NOMO-1 treated with dmso at 0.1 percent for 144 hours (cell line): Measurements from ENCODE around the gene TRIM60.
"Not testable (repeated sequence)": the region's sequence is repeated elsewhere in the genome, so short reads cannot be mapped to it uniquely, and the experiment has no call there.

ENCODE experiments used
- DNase-seq: peaks from one replicate; lab custom pipeline; 2025; ENCODE audit not compliant: unreplicated experiment; lab: John Stamatoyannopoulos, UW

The TRIM60 gene

DNA sequence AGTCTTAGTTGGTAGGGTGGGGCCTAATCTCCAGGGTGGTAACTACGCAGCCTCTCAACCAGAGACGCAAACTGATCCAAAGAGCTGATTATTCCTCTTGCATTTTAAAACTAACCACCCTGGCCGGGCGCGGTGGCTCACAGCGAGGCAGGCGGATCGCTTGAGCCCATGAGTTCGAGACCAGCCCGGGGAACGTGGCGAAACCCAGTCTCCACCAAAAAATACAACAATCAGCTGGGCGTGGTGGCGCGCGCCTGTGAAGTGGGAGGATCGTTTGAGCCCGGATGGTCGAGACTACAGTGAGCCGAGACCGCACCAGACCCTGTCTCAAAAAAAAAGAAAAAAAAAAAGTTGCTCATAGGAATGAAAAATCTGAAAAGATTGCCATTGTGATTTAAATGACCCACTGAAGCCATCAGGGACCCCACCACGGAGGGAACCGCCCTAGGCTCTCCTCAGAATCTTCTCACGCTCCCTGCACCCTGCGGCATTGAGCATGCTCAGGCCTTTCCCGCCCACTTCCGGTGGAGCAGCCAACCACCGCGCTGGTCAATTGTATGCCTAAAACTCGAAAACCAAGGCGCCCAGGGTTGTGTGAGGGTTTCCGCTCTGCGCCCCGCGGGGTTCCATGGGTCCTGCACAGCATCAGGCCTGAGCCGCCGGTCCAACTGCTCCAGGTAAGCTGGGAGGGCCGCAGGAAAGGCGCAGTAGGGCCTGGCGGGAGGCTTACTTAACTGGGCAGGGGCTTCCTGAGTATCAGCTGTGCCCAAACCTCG lies at the start of gene TRIM60:
Gene TRIM60 (plus strand): TSS at position 564 of the 776 bp plus-strand sequence. CDS start 8,074 bp downstream, outside the sequence.
- DNase-seq: no peak

GRCh38 chr4:164989471-164989870 lies 42.3 kb upstream of the TRIM60 start:
- DNase-seq: no peak

GRCh38 chr4:164990786-164991185 lies 41.0 kb upstream of the TRIM60 start:
- DNase-seq: not testable (repeated sequence)

GRCh38 chr4:164996123-164996522 lies 35.7 kb upstream of the TRIM60 start:
- DNase-seq: not testable (repeated sequence)

DNA sequence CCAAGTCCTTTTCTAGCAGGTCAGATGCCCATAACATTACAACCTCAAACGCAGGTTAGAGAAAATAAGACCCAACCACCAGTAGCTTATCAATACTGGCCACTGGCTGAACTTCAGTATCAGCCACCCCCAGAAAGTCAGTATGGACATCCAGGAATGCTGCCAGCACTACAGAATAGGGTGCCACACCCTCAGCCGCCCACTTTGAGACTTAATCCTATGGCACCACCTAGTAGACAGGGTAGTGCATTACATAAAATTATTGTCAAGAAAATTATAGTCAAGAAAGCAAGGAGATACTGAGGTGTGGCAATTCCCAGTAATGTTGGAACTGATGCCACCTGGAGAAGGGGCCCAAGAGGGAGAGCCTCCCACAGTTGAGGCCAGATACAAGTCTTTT lies 34.5 kb upstream of the TRIM60 start:
- no peak for DNase-seq

GRCh38 chr4:164997941-164998340 lies 33.9 kb upstream of the TRIM60 start:
- DNase-seq: no peak

DNA sequence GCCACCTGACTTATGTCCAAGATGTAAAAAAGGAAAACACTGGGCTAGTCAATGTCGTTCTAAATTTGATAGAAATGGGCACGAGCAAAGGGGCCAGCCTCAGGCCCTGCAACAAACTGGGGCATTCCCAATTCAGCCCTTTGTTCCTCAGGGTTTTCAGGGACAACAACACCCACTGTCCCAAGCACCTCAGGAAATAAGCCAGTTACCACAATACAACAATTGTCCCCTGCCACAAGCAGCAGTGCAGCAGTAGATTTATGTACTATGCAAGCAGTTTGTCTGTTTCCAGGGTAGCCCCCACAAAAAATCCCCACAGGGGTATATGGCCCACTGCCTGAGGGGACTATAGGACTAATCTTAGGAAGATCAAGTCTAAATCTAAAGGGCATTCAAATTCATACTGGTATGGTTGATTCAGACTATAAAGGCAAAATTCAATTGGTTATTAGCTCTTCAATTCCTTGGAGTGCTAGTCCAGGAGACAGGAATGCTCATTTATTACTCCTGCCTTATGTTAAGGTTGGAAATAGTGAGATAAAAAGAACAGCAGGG lies 33.2 kb upstream of the TRIM60 start:
- DNase-seq: not testable (repeated sequence)

DNA sequence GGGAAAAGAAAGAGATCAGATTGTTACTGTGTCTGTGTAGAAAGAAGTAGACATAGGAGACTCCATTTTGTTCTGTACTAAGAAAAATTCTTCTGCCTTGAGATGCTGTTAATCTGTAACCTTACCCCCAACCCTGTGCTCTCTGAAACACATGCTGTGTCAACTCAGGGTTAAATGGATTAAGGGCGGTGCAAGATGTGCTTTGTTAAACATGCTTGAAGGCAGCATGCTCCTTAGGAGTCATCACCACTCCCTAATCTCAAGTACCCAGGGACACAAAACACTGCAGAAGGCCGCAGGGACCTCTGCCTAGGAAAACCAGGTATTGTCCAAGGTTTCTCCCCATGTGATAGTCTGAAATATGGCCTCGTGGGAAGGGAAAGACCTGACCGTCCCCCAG lies 29.8 kb upstream of the TRIM60 start:
- DNase-seq: not testable (repeated sequence)

- DNase-seq: no peak
Observed at GRCh38 chr4:165005352-165005925, 26.4 kb upstream of the TRIM60 start.

- no peak for DNase-seq
Observed at GRCh38 chr4:165006456-165006855, 25.3 kb upstream of the TRIM60 start.

DNA sequence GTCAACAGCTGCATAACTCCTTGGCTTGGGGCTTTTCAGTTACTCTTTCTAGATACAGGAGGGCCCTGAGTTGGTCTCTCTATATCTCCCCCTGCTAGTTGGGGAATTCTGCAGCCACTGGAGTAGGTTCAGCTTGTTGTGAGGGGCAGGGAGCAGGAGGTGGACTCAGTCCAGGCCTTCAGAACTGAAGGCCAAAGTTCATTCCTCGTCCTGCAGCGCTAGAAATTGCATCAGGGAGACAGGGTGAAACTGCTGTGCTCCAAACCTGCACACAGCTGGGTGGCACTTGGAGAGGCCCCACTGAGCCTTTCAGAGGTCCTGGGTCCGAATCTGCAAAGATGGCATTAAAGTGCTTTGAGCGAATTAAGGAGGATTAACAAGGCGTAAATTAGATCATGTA lies 24.9 kb upstream of the TRIM60 start:
- no peak for DNase-seq

GRCh38 chr4:165009493-165010227 lies 22.1 kb upstream of the TRIM60 start:
- no peak for DNase-seq

GRCh38 chr4:165010487-165010886 lies 21.3 kb upstream of the TRIM60 start:
- no peak for DNase-seq

DNA sequence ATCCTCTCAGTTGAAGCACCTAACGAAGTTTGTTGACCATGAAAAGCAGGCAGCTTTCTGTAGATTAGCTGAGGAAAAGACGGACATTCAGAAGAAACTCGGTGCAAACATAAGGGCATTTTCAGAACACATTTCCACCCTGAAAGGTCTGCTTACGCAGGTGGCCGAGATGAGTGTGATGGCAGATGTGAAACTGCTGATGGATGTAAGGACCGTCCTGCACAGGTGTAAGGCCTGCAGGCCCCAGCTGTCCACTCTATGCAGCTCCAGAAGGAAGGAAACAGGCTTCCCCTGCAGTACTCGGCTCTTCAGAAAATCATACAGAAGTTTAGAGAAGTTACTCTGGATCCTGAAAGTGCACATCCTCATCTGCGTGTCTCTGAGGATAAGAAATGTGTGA lies 20.8 kb upstream of the TRIM60 start:
- no peak for DNase-seq

GRCh38 chr4:165011403-165011802 lies 20.4 kb upstream of the TRIM60 start:
- no peak for DNase-seq

- DNase-seq: no peak
Observed at GRCh38 chr4:165013691-165014090, 18.1 kb upstream of the TRIM60 start.

DNA sequence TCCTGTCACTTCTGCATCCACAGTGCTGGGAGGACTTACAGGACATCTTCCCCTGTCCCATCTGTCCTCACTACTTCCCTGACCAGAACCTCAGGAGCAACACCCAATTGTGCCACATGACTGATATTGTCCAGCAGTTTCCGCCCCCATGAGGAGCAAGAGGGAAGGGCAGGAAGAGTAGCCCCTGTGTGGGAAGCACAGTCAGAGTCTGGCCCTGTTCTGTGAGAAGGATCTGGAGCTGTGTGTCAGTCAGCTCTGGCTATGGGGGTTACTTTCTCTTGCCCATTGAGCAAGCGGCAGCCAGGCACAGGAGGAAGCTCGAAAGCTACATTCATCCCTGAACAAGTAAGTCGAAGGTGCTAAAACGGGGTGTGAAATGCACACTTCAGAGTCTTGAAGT lies 14.8 kb upstream of the TRIM60 start:
- no peak for DNase-seq

GRCh38 chr4:165019995-165020394 lies 11.8 kb upstream of the TRIM60 start:
- DNase-seq: not testable (repeated sequence)

GRCh38 chr4:165025782-165026181 lies 6.0 kb upstream of the TRIM60 start:
- not testable (repeated sequence) for DNase-seq

- no peak for DNase-seq
Observed at GRCh38 chr4:165027762-165028402, 3.9 kb upstream of the TRIM60 start.

DNA sequence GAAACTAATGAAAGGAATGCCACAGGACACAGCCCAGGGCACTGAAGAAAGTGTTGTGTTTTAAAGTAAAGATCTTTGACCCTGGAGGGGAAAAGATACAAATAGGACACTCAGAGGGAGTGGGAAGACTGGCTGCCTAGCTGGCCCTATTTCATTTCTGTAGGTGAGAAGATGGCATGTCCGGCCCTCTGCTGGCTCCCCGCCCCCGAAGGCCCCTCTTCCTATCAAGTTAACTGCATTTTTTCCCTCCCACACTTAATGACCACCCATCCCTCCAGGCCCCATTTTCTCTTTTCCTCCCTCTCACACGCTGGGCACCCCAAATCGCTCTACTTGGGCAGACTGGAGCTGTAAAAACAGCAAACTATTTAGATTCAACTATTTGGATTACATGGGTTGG lies 16.4 kb downstream of the TRIM60 start:
- no peak for DNase-seq
